GM12872 (cell line): Measurements from ENCODE around the gene NCKIPSD.

Source experiments
- TF ChIP-seq, protein P1 (sequence below): IDR thresholded peaks from 3 replicates; pipeline ENCODE4 v1.5.1; 2011; ENCODE audit warnings: low read depth, mild to moderate bottlenecking, low read length, moderate library complexity; ENCODE audit not compliant: insufficient read depth

Gene NCKIPSD

DNA sequence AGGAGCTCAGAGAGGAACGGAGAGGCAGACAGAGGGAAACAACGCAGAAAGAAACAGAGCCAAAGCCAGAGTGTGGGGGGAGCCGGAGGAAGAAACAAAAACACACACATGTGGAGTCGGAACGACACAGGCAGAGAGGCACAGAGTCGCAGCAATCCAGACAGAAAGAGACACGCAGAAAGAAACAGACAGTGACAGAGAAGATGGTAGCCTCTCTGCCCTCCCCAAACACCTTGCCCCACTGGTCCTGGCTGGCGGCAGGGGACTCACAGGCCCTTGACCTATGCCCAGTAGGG lies 1.7 kb downstream of the NCKIPSD start:
- TF ChIP-seq, protein P1, sequence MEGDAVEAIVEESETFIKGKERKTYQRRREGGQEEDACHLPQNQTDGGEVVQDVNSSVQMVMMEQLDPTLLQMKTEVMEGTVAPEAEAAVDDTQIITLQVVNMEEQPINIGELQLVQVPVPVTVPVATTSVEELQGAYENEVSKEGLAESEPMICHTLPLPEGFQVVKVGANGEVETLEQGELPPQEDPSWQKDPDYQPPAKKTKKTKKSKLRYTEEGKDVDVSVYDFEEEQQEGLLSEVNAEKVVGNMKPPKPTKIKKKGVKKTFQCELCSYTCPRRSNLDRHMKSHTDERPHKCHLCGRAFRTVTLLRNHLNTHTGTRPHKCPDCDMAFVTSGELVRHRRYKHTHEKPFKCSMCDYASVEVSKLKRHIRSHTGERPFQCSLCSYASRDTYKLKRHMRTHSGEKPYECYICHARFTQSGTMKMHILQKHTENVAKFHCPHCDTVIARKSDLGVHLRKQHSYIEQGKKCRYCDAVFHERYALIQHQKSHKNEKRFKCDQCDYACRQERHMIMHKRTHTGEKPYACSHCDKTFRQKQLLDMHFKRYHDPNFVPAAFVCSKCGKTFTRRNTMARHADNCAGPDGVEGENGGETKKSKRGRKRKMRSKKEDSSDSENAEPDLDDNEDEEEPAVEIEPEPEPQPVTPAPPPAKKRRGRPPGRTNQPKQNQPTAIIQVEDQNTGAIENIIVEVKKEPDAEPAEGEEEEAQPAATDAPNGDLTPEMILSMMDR = no peak

GRCh38 chr3:48682786-48683185 lies 2.9 kb downstream of the NCKIPSD start:
- TF ChIP-seq, protein P1 = no peak

- TF ChIP-seq, protein P1 = no peak
Observed at GRCh38 chr3:48681974-48682610, 3.6 kb downstream of the NCKIPSD start.

- TF ChIP-seq, protein P1 = no peak
Observed at GRCh38 chr3:48681541-48681880, 4.2 kb downstream of the NCKIPSD start.

DNA sequence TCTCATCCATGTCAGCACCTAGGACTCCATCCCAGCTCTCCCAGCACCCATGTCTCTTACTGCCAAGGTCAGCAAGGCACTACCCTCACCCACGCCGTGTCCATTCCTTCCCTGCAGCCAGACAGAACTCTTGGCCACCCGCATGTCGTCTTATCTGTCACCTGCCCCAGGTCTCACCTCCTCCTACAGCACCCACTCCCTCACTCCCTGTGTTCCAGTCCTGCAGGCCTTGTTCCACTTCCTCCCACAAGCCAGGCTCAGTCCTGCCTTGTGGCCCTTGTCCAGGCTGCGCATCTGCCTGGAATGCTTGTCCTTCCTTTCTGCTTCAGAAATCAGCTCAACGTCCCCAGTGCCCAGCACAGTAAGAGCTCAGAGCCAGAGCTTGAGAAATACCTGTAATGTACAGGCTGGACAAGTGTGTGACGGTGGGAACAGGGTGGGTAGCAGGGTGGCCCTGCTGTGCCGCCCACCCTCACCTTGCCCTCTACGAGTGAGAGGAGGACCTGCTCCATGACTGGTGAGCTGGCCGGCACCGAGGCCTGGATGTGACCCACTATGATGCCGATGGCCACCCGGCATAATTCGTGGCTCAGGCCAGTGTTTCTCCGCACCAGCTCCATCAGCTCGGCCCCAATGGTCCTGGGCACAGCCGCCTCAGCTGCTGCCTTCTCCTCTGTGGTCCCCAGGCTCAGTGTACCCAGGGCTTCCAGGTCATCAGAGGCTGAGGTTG lies 4.7 kb downstream of the NCKIPSD start:
- TF ChIP-seq, protein P1 = no peak

- TF ChIP-seq, protein P1 = no peak
Observed at GRCh38 chr3:48679411-48680391, 6.0 kb downstream of the NCKIPSD start.
